HL-60/S4 treated with phorbol 12-myristate 13-acetate at 8.2 ng/mL for 4 days and 3 days (cell line): ENCODE results near the gene AKR1C1.
"Not testable (repeated sequence)": the region's sequence is repeated elsewhere in the genome, so short reads cannot be mapped to it uniquely, and the experiment has no call there.

Experiments
- in situ Hi-C: fragments of 300-500 bp; cut with MboI; formaldehyde crosslinking; loops from 2 replicates; pipeline ENCODE4 v1.15.0; 2022; ENCODE audit warnings: low sequenced_read_pairs

The AKR1C1 gene

GRCh38 chr10:4947039-4947634 is 16.1 kb upstream of the AKR1C1 start:
- in situ Hi-C loops, result no loop called here

GRCh38 chr10:4947635-4948596 is 15.3 kb upstream of the AKR1C1 start:
- in situ Hi-C loops, result no loop called here

- in situ Hi-C loops, result not testable (repeated sequence)
These were observed 11.6 kb upstream of the AKR1C1 start for GRCh38 chr10:4951512-4952162.

GRCh38 chr10:4953405-4953804 is 9.8 kb upstream of the AKR1C1 start:
- in situ Hi-C loops, result no loop called here

GRCh38 chr10:4956088-4956487 is 7.1 kb upstream of the AKR1C1 start:
- in situ Hi-C loops, result not testable (repeated sequence)

- in situ Hi-C loops, result not testable (repeated sequence)
These were observed 6.1 kb upstream of the AKR1C1 start for GRCh38 chr10:4956955-4957645.

- in situ Hi-C loops, result not testable (repeated sequence)
These were observed 1.7 kb upstream of the AKR1C1 start for GRCh38 chr10:4961558-4961957.

GRCh38 chr10:4962308-4962707 is 907 bp upstream of the AKR1C1 start:
- in situ Hi-C loops, result not testable (repeated sequence)

- in situ Hi-C loops, result not testable (repeated sequence)
These were observed 570 bp downstream of the AKR1C1 start for GRCh38 chr10:4963815-4964154.

GRCh38 chr10:4965763-4966162 is 2.5 kb downstream of the AKR1C1 start:
- in situ Hi-C loops, result not testable (repeated sequence)

- in situ Hi-C loops, result not testable (repeated sequence)
These were observed 4.0 kb downstream of the AKR1C1 start for GRCh38 chr10:4967189-4967588.

- in situ Hi-C loops, result not testable (repeated sequence)
These were observed 6.1 kb downstream of the AKR1C1 start for GRCh38 chr10:4969289-4969688.

GRCh38 chr10:4970362-4970761 is 7.1 kb downstream of the AKR1C1 start:
- in situ Hi-C loops, result not testable (repeated sequence)

- in situ Hi-C loops, result not testable (repeated sequence)
These were observed 9.3 kb downstream of the AKR1C1 start for GRCh38 chr10:4972369-4973142.

GRCh38 chr10:4973294-4973693 is 10.1 kb downstream of the AKR1C1 start:
- in situ Hi-C loops, result not testable (repeated sequence)

- in situ Hi-C loops, result not testable (repeated sequence)
These were observed 11.2 kb downstream of the AKR1C1 start for GRCh38 chr10:4974400-4974799.

- in situ Hi-C loops, result no loop called here
These were observed 13.8 kb downstream of the AKR1C1 start for GRCh38 chr10:4977025-4977424.

GRCh38 chr10:4978870-4979269 is 15.7 kb downstream of the AKR1C1 start:
- in situ Hi-C loops, result no loop called here

- in situ Hi-C loops, result no loop called here
These were observed 17.6 kb downstream of the AKR1C1 start for GRCh38 chr10:4980793-4981192.

- in situ Hi-C loops, result no loop called here
These were observed 18.7 kb downstream of the AKR1C1 start for GRCh38 chr10:4981722-4982471.
